Measurements from ENCODE around the gene KIF21B.
A peak's percentile ranks its signal among the peaks of the same experiment; 100 is the strongest.

Gene KIF21B

GRCh38 chr1:200989337-200989736 lies 34.2 kb downstream of the KIF21B start:
- no peak for DNase-seq

- no peak for DNase-seq
Observed at GRCh38 chr1:200988693-200989092, 34.8 kb downstream of the KIF21B start.

GRCh38 chr1:200985481-200985880 lies 38.0 kb downstream of the KIF21B start:
- no peak for DNase-seq

- DNase-seq = no peak
Observed at GRCh38 chr1:200983035-200983561, 40.4 kb downstream of the KIF21B start.

- no peak for DNase-seq
Observed at GRCh38 chr1:200982071-200982945, 41.2 kb downstream of the KIF21B start.

GRCh38 chr1:200981278-200981677 lies 42.2 kb downstream of the KIF21B start:
- DNase-seq = no peak

GRCh38 chr1:200980873-200981272 lies 42.6 kb downstream of the KIF21B start:
- DNase-seq = no peak

- no peak for DNase-seq
Observed at GRCh38 chr1:200980452-200980772, 43.1 kb downstream of the KIF21B start.

GRCh38 chr1:200979574-200980451 lies 43.7 kb downstream of the KIF21B start:
- DNase-seq = no peak

GRCh38 chr1:200977071-200977754 lies 46.3 kb downstream of the KIF21B start:
- no peak for DNase-seq

- DNase-seq = no peak
Observed at GRCh38 chr1:200976634-200977033, 46.9 kb downstream of the KIF21B start.

GRCh38 chr1:200975458-200975857 lies 48.1 kb downstream of the KIF21B start:
- DNase-seq = no peak

GRCh38 chr1:200974711-200975110 lies 48.8 kb downstream of the KIF21B start:
- no peak for DNase-seq

- no peak for DNase-seq
Observed at GRCh38 chr1:200973937-200974657, 49.4 kb downstream of the KIF21B start.

GRCh38 chr1:200972985-200973742 lies 50.4 kb downstream of the KIF21B start:
- no peak for DNase-seq

- DNase-seq = peak; percentile 48 to 60
Observed at GRCh38 chr1:200971955-200972711, 51.4 kb downstream of the KIF21B start.

- no peak for DNase-seq
Observed at GRCh38 chr1:200971428-200971903, 52.0 kb downstream of the KIF21B start.

- no peak for DNase-seq
Observed at GRCh38 chr1:200970771-200971427, 52.6 kb downstream of the KIF21B start.

- no peak for DNase-seq
Observed at GRCh38 chr1:200969726-200970561, 53.6 kb downstream of the KIF21B start.
